ENCODE measurements around the gene TMEM221. TPM values are rescaled to one million over a fixed set of nuclear protein-coding genes. Genes with fewer than 3 reads are reported as not detected.
A peak's percentile ranks its signal among the peaks of the same experiment; 100 is the strongest.

TMEM221 gene
- total and polyA plus RNA-seq, 9 of the 15 experiments (the other 6 are each of a cell fraction or from before 2014, with no cell fraction given): 0.06 to 0.35 TPM; not detected in 7

DNA sequence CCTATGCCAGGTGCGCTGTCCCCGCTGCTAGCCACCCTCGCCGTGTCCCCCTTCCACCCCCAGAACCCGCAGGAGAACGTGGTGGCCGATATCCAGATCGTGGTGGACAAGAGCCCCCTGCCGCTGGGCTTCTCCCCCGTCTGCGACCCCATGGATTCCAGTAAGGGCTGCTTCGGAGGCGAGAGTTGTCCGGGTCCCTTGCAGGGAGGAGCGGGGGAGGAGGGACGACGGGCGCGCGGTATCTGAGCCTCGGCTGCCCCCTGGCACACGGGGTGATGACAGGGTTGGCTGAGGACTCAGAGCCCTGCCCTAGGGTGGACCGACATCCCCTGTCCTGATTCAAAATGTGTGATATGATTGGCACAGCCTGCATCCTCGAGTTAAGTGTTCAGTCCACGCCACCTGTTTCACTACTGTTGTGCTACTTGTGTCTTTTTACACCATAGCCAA is 28.0 kb downstream of the TMEM221 start (continued):
- TF ChIP-seq TOE1 (IDR thresholded peaks at IDR 0.05; ENCODE audit: borderline replicate concordance): no peak
- no peak for TF ChIP-seq TOE1 (CRISPR knock-in tag; IDR thresholded peaks at IDR 0.05; ENCODE audit: borderline replicate concordance, low read depth)
- TF ChIP-seq ZBTB7A (IDR thresholded peaks at IDR 0.05; ENCODE audit: borderline replicate concordance, control insufficient read depth, low read depth, low read length): peak; percentile 55
- peak; percentile 99 for TF ChIP-seq ZNF263 (CRISPR knock-in tag; IDR thresholded peaks at IDR 0.05; ENCODE audit: borderline replicate concordance)
- no peak for TF ChIP-seq RHOXF2B (CRISPR knock-in tag; conservative IDR thresholded peaks at IDR 0.05)
- TF ChIP-seq, protein P1, sequence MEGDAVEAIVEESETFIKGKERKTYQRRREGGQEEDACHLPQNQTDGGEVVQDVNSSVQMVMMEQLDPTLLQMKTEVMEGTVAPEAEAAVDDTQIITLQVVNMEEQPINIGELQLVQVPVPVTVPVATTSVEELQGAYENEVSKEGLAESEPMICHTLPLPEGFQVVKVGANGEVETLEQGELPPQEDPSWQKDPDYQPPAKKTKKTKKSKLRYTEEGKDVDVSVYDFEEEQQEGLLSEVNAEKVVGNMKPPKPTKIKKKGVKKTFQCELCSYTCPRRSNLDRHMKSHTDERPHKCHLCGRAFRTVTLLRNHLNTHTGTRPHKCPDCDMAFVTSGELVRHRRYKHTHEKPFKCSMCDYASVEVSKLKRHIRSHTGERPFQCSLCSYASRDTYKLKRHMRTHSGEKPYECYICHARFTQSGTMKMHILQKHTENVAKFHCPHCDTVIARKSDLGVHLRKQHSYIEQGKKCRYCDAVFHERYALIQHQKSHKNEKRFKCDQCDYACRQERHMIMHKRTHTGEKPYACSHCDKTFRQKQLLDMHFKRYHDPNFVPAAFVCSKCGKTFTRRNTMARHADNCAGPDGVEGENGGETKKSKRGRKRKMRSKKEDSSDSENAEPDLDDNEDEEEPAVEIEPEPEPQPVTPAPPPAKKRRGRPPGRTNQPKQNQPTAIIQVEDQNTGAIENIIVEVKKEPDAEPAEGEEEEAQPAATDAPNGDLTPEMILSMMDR (IDR thresholded peaks at IDR 0.05 in 2 of 3, conservative IDR thresholded peaks at IDR 0.05 in 1 of 3; ENCODE audit: insufficient read depth in 2 of 3, low read depth in 1 of 3, low read length in 3 of 3): peak in 1 of 3 experiments; percentile 26; a peak in 2 of 6 replicates
- no peak for TF ChIP-seq EWSR1 (IDR thresholded peaks at IDR 0.05; ENCODE audit: borderline replicate concordance, low read depth, partially characterized antibody)
- TF ChIP-seq TEAD1 (CRISPR knock-in tag; IDR thresholded peaks at IDR 0.05): no peak; a peak in 1 of 4 replicates
- TF ChIP-seq, protein P2, sequence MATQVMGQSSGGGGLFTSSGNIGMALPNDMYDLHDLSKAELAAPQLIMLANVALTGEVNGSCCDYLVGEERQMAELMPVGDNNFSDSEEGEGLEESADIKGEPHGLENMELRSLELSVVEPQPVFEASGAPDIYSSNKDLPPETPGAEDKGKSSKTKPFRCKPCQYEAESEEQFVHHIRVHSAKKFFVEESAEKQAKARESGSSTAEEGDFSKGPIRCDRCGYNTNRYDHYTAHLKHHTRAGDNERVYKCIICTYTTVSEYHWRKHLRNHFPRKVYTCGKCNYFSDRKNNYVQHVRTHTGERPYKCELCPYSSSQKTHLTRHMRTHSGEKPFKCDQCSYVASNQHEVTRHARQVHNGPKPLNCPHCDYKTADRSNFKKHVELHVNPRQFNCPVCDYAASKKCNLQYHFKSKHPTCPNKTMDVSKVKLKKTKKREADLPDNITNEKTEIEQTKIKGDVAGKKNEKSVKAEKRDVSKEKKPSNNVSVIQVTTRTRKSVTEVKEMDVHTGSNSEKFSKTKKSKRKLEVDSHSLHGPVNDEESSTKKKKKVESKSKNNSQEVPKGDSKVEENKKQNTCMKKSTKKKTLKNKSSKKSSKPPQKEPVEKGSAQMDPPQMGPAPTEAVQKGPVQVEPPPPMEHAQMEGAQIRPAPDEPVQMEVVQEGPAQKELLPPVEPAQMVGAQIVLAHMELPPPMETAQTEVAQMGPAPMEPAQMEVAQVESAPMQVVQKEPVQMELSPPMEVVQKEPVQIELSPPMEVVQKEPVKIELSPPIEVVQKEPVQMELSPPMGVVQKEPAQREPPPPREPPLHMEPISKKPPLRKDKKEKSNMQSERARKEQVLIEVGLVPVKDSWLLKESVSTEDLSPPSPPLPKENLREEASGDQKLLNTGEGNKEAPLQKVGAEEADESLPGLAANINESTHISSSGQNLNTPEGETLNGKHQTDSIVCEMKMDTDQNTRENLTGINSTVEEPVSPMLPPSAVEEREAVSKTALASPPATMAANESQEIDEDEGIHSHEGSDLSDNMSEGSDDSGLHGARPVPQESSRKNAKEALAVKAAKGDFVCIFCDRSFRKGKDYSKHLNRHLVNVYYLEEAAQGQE (IDR thresholded peaks at IDR 0.05; ENCODE audit: borderline replicate concordance): peak; percentile 23; the same call in 1 of the 2 replicates
- TF ChIP-seq, protein P2 (CRISPR knock-in tag; IDR thresholded peaks at IDR 0.05; ENCODE audit: low read depth): no peak
- peak; percentile 20; the same call in 1 of the 2 replicates for TF ChIP-seq POLR2G (IDR thresholded peaks at IDR 0.05; ENCODE audit: low read depth, low read length)

Measured in K562 (cell line).